NCI-H1092 treated with DMSO at 0.1 percent for 48 hours (cell line): ENCODE results near the gene CCDC97.
A peak's percentile ranks its signal among the peaks of the same experiment; 100 is the strongest.
"Not testable (repeated sequence)": the region's sequence is repeated elsewhere in the genome, so short reads cannot be mapped to it uniquely, and the experiment has no call there.

ENCODE experiments used
- DNase-seq: peaks from one replicate; lab custom pipeline; 2025; lab: John Stamatoyannopoulos, UW

The CCDC97 gene

DNA sequence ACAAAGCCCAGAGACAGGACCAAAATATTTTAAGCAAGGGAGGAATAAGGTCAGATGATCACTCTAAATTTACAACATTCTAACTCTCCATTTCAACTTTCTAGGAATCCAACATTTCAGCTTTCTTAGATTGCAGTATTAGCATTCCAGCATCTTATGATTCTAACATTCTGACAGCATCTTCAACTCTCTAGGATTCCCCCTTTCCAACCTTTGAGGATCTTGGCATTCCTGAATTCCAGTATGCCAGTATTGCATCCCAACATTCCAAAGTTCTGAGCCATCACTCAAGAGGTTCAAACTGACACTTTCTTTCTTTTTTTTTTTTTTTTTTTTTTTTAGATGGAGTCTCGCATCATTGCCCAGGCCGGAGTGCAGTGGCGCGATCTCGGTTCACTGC is 30.0 kb downstream of the CCDC97 start:
- no peak for DNase-seq

DNA sequence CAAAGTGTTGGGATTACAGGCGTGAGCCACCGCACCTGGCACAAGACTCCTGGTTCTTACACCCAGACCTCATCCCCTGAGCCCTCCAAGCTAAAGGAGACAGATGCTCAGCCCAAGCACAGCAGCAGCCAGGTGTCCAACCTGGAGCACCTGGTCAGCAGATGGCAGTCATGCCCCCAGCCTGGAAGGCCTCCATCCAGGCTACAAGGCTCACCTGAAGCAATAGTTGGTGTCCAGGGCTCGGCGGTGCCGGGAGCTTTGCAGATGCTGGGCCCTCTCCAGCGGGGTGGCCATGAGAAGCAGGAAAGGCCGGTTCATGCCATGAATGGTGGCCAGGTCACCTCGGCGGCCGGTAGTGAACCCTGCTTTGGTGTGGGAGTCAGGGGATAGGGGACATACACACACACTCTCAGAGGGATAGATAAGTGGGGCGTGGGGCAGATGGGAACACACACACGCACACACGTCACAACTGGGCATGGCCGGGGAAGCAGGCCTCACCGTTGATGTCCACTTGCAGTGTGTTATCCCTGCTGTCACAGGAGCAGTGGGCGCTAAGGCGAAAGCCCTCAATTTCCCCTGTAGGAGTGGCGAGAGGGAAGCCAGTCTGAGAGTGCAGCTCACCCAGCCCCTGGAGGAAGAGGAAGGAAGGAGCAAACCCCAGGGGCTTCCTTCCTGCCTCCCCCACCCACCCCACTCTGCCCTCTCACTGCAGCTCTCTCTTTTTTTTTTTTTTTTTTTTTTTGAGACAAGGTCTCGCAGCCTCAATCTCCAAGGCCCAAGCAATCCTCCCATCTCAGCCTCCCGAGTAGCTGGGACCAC is 31.9 kb downstream of the CCDC97 start:
- no peak for DNase-seq

GRCh38 chr19:41344162-41344561 is 34.2 kb downstream of the CCDC97 start:
- no peak for DNase-seq

DNA sequence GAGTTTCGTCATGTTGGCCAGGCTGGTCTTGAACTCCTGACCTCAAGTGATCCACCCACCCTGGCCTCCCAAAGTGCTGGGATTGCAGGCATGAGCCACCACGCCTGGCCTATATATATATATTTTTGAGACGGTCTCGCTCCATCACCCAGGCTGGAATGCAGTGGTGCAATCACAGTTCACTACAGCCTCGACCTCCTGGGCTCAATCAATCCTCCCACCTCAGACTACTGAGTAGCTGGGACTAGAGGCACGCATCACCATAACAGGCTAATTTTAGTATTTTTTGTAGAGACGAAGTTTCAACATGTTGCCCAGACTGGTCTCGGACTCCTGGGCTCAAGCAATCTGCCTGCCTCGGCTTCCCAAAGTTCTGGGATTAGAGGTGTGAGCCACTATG is 36.9 kb downstream of the CCDC97 start:
- DNase-seq = not testable (repeated sequence)

- no peak for DNase-seq
Measured at GRCh38 chr19:41350735-41351338, 40.9 kb downstream of the CCDC97 start.

- DNase-seq = no peak
Measured at GRCh38 chr19:41351339-41352245, 41.6 kb downstream of the CCDC97 start.

- no peak for DNase-seq
Measured at GRCh38 chr19:41352279-41352608, 42.3 kb downstream of the CCDC97 start.

DNA sequence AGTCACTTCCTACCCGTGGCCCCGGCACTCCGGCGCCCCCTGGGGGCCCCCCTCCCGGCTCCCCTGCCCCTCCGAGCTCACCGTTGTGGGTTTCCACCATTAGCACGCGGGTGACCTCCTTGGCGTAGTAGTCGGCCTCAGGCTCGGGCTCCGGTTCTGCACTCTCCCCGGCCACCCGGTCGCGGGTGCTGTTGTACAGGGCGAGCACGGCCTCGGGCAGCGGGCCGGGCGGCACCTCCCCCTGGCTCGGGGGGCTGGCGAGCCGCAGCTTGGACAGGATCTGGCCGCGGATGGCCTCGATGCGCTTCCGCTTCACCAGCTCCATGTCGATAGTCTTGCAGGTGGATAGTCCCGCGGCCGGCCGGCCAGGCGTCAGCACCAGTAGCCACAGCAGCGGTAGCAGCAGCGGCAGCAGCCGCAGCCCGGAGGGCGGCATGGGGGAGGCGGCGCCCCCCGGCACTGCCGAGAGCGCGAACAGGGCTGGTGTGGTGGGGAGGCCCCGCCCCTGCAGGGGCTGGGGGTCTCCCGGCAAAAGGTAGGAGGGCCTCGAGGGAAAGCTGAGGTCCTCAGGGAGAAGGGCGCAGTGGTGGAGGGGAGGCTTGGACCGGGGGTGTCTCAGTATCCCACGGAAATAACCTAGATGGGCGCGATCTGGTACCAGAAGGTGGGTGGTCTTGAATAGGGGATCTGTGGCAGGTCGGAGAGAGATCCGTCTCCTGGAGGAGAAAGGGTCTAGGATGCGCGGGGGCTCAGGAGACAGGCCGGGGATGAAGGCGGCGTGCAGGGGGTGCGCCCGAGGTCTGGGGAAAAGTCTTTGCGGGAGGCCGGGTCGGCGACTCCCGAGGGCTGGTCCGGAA is 42.9 kb downstream of the CCDC97 start:
- DNase-seq = no peak

DNA sequence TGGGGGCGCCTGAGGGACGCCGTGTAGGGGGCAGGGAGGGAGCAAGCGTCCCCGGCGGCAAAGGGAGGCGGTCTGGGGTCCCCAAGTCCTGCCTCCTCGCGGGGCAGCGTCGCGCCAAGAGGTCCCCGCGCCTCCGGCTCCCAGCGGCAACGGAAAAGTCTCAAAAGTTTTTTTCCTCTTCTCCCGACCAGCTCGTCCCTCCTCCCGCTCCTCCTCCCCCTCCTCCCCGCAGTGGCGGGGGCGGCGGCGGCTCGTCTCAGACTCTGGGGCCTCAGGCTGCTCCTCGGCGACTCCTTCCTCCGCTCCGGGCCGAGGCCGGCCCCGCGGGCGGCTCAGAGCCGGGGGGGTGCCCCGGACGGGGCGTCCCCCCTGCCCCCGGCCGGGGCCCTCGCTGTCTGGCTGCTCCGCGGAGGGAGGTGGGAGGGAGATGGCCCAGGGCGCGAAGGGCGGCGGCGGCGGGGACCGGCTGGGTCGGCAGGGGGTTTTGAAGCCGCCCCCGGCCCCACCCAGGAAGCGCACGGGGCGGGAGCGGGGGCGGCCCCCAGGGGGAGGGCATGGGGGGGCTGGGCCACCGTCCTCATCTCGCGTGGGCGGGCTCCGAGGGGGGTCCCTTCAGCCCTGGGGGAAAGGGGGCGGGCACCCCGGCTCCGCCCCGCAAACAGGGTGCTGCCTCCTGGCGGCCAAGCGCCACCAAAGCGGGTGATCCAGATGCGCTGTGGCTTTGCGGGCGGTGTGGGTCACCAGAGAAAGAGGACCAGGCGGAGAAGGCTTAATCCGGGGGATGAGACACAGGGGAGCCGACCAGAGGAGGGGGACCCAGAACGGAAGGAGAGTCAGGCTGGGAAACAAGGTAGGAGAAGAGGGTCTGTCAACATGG is 43.7 kb downstream of the CCDC97 start, which contains the start of gene TGFB1:
TSS of gene TGFB1 (minus strand) at position 457 of the 877 bp plus-strand sequence. CDS start 878 bp downstream, outside the sequence.
- no peak for DNase-seq

DNA sequence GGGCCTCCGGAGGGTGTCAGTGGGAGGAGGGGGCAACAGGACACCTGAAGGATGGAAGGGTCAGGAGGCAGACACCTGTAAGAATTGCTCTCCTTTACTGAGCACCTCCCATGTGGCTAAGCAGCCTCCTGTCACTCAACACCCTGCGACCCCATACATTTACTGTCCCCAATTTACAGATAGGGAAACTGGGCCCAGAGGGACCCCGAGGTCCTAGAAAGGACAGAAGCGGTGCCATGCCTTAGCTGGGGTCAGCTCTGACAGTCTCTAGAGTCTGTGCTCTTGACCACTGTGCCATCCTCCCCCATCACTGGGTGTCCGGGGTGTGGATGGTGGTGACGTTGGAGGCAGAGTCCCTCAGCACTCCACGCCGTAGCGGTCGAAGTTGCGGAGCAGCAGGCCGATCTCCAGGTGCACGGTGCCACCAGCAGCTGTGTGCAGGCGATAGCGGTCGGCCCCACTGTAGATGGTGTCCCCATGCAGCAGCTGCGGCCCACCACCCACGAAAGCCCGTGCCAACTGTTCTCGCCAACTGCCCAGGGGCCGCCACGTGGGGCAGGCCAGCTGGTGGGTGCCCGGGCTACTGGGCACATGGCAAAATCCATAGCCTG is 44.5 kb downstream of the CCDC97 start:
- DNase-seq = no peak

- no peak for DNase-seq
Measured at GRCh38 chr19:41355035-41355434, 45.1 kb downstream of the CCDC97 start.

DNA sequence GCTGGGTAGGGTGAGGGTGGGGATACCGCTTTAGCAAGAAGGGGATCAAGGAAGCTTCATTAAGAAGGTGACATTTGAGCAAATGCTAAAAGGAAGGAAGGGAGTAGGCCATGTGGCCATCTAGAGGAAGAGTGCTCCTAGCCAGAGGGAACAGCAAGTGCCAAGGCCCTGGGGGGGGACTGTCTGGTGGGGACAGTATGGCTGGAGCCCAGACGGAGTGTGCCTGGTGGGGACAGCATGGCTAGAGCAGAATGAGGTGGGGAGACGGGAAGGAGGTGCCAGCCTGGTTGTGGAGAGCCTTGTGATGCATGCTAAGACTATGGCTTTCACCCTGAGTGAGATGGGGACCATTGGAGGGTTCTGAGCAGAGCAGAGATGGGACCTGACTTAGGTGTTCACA is 45.8 kb downstream of the CCDC97 start:
- DNase-seq = no peak

GRCh38 chr19:41356984-41357739 is 47.2 kb downstream of the CCDC97 start:
- no peak for DNase-seq

GRCh38 chr19:41357746-41358145 is 47.8 kb downstream of the CCDC97 start:
- DNase-seq = no peak

GRCh38 chr19:41359741-41360140 is 49.8 kb downstream of the CCDC97 start:
- DNase-seq = no peak

DNA sequence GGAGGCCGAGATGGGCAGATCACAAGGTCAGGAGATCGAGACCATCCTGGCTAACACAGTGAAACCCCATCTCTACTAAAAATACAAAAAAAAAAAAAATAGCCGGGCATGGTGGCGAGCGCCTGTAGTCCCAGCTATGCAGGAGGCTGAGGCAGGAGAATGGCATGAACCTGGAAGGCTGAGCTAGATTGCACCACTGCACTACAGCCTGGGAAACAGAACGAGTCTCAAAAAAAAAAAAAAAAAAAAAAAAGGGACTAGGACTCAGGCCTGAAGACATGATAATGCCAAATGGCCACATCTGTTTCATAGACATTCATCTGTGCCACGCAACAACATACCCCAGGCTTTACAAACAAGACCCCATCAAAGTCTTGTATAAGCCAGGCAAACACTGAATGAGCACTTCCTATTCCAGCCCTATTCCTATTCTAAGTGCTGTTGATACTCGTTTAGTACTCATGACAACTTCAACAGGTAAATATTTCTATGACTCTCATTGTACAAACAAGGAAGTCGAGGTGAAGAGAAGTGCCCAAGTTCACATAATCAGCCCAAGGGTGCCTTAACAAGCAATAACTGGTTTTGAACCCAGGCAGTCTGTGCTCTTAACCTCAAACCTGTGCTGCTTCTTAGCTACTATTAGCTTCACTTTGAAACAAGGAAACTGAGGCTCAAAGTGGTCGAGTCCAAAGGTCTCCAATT is 52.3 kb downstream of the CCDC97 start:
- no peak for DNase-seq

- DNase-seq = no peak
Measured at GRCh38 chr19:41363371-41363752, 53.4 kb downstream of the CCDC97 start.

DNA sequence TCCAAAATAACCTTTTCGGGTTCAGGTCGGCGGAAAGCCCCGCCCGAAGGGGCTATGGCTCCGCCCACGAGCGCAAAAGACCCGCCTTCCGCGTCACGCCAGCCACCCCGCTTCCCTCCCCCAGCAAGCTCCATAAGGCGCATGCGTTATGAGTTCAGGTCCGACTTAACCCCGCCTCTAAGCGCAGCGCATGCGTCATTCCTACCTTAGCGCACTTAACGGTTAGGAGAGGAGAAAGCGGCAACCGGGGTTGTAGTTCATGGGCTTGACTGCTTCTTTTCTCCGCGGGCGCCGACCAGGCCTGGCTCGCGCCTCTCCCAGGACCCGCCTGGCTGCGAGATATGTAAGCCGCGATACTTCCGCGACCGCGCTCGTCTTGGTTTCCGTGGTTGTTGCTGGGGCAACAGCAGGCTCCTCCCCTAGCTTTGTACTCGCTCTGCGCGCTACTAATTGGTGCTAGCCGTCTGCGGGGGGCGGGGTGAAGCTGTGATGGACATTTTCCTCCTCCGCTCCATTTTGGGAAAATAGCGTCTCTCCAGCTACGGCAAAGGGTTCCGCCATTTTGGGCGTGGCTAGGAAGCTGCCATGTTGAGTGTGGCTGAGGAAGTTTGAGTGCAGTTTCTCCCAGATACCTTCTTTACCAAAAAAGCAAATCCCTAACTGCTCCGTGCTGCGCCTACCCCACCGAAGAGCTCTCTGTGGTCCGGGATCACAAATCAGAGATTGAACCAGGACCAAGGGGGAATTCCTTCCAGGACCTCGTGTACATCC is 54.0 kb downstream of the CCDC97 start, which contains the start of gene B9D2:
TSS of gene B9D2 (minus strand) at position 397 of the 771 bp plus-strand sequence. CDS start 630 bp downstream, outside the sequence.
- DNase-seq = peak; percentile 98
